Retinal pigment epithelial cell (primary cell): ENCODE data around the gene ITM2C.

Experiments used
- DNase-seq: peaks from one replicate; pipeline ENCODE4 v3.0.0-alpha.2; 2010; ENCODE audit warnings: low read depth
- H3K4me3 ChIP-seq: 2 replicates; pipeline ENCODE4 v1.5.1; 2011; ENCODE audit warnings: mild to moderate bottlenecking, low read length, control low read depth, moderate library complexity
- TF ChIP-seq, protein P1 (sequence below): conservative IDR thresholded peaks from 2 replicates; pipeline ENCODE4 v1.5.1; 2011; ENCODE audit warnings: low read depth, low read length, control low read depth, inconsistent platforms

The ITM2C gene

DNA sequence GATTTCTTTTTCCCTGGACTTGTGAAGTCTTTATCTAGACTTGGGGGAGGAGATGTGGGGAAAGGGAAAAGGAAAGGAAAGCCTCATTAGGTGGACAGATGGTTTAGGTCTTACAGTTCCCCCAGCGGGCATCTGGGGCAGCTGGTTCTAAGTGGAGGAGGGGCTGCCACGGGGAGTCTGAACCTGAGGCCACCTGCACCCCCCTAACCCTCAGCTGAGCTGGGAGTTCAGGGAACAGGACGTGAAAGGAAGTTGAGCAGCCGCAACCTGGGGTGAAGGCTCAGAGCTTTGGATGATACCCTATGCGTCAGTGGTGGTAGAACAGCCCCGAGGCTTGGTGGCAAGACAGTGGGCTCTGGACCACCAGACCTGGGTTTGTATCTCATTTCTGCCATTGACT, 26.8 kb downstream of the ITM2C start:
- no peak overlapping the region for H3K4me3 ChIP-seq
- DNase-seq: no peak
- TF ChIP-seq, protein P1, sequence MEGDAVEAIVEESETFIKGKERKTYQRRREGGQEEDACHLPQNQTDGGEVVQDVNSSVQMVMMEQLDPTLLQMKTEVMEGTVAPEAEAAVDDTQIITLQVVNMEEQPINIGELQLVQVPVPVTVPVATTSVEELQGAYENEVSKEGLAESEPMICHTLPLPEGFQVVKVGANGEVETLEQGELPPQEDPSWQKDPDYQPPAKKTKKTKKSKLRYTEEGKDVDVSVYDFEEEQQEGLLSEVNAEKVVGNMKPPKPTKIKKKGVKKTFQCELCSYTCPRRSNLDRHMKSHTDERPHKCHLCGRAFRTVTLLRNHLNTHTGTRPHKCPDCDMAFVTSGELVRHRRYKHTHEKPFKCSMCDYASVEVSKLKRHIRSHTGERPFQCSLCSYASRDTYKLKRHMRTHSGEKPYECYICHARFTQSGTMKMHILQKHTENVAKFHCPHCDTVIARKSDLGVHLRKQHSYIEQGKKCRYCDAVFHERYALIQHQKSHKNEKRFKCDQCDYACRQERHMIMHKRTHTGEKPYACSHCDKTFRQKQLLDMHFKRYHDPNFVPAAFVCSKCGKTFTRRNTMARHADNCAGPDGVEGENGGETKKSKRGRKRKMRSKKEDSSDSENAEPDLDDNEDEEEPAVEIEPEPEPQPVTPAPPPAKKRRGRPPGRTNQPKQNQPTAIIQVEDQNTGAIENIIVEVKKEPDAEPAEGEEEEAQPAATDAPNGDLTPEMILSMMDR: no peak

DNA sequence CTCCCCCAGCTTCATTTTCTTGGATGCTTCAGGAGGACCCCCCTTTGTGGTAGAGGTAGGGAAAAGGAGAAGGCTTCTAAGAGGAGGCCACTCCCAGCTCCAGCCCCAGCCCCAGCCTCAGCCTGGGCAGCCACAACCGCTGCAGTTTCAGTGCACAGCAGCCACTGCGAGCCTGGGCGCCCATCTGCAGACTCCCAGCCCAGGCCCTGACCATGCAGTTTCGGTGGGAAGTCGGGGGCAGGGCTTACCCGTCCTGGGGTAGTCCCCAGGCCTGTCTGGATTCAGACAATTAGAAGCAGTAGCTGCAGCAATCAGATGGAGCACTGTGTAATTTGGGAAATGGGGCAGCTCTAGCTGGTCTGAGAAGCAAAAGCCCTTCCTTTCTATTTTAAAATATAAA, 28.6 kb downstream of the ITM2C start:
- no peak overlapping the region for H3K4me3 ChIP-seq
- DNase-seq: no peak
- TF ChIP-seq, protein P1: no peak

DNA sequence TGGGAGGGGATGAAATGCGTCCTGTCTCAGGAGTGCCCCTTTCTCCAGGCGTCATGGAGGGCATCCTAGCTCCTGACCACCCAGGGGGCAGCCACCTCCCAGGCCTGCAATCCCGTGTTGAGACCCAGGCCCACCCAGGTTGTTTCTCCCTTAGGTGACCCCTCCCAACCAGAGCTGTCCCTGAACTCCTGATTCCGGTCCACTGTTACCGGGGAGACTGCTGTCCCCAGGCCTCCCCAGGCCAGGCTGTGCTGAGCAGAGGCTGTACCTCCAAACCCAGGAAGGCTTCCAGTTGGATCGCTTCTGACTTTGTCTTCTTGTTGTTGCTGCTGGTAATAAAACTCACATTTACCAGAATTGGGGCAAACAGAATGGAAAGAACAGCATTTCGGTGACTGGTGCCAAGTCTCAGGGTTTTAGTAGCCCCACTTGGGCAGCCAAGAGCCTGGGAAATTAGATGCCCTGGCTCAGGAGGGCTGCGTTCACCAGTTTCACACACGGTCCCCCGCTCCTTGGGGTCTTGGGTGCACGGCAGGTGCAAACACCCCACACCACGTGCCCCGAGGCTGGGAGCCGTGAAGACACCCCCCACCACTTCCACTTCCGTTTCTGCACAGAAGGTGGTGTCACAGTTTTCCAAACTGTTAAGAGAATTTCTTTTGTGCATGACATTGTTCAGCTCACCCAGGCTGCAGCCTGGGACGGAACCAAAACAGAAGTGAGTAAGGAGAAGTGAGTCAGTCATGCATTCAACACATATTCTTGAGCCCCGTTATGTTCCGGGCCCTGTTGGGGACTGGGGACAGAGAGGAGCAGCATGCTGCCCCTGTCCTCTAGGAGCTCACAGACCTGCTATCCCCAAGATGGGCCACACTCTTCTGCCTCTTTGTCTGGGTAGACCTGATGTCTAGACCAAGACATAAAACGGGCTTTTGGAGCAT, 29.4 kb downstream of the ITM2C start:
- no peak overlapping the region for H3K4me3 ChIP-seq
- TF ChIP-seq, protein P1: no peak
- DNase-seq: no peak

DNA sequence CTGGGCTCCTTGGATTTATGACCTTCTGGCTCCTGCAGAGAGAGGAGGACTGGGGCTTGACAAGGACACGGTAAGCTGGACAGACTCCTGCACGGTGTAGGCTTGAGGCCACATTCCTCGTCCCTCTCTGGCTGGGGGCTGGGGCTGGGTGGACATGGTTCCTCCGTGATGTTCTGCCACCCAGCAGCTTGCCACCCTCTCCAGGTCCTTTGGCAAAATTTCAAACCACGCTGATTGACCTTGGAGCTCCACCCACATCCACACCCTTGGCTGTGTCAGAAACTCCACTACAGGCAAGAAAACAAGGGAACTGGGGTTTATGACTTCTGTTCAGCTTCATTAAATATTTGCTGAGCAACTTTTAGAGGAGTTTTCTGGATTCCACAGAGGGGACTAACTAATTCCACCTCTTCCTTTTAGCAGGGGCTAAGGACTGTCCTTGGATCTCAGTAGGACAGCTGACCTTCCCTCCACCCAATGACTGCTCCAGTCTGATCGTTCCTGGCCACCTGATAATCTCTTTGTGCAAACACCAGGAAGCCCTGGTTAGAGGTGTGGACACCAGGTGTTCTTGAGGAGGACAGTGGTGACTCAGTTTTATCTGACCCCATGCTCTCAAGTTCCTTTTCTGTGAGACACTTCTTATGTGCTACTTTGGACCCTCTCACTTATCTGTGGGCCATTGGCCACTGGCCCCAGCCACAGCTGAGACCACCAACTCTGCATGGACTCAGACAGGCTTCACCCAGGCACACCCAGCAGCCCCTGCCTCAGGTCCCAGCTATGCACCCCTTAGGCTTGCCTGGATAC, 31.0 kb downstream of the ITM2C start:
- TF ChIP-seq, protein P1: no peak
- no peak for DNase-seq
- H3K4me3 ChIP-seq: no peak overlapping the region

DNA sequence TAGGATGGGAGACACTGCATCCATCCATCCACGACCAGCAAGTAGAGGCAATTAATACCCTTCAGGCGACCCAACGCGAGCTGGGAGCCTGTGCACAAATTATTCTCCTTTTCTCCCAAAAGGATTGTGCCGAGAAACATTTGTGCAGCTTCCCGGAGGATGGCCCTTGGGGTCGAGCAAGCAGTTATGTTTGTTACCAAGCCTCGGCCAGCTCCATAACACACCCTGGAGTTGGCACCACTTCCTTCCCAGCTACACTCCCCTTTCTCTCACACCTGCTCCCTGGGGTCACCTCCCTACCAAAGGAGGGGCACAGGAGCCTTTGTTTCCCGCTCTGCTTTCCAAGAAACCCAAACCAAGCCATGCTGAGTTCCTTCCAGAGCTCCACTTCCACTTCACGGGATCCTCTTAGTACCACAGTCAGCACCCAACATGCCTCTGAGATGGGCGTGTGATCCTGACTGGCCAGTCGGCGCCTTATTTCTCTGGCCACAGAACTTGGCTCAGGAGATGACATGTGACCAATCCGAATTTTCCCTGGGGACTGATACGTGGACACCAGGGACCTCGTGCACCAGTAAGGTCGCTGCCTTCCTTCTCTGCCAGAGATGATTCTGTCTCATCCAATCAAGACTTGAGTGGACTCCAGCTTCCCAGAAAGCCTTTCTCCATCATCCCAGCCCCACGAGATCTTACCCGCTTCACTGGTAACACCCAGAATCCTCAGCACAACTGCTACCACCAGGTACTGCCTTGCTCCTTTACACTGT, 31.8 kb downstream of the ITM2C start:
- no peak for DNase-seq
- H3K4me3 ChIP-seq: no peak overlapping the region
- TF ChIP-seq, protein P1: no peak

DNA sequence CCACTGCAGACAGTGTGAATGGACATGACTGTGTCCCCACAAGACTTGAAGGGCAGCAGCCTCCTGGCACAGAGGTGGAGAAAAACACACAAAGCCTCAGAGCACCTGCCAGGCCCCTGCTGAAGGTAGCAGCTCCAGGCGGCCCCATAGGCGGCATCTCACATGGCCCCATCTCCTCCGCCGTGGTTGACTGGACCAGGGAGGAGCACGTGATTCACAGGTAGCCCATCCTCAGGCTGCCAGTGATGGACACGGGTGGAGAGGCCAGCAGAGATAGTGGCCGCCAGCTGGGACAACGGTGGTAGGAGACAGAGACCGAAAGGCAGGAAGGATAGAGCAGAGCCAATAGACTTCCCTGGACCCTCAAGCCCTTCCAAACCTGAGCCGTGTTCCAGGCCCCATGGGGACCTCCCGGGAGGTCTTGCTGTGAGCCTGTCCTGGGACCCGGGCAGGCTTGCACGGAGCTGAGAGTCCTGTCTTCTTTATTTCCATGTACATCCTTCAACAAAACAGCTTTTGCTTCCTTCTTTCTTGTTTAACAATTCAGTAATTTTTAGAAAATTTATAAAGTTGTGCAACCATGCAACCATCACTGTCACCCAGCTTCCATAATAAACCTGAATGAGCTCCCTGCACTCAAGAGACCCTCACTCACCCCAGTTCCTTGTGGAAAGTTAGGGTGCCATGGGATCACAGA, 33.4 kb downstream of the ITM2C start:
- TF ChIP-seq, protein P1: no peak
- H3K4me3 ChIP-seq: no peak overlapping the region
- DNase-seq: no peak
